Stimulated activated CD8-positive, alpha-beta memory T cell treated with anti-CD3 and anti-CD28 coated beads, Interleukin-7, amount 100 ng/mL, for 48 hours (primary cell): Measurements from ENCODE around the gene SLC9A6.
"Not testable (repeated sequence)": the region's sequence is repeated elsewhere in the genome, so short reads cannot be mapped to it uniquely, and the experiment has no call there.

Experiments used
- DNase-seq, 2 donors: peaks; one replicate each; pipeline ENCODE4 v3.0.0-alpha.2; 2020; ENCODE audit warnings: low read depth in 1 of 2; ENCODE audit errors: extremely low read depth in 1 of 2

Gene SLC9A6

DNA sequence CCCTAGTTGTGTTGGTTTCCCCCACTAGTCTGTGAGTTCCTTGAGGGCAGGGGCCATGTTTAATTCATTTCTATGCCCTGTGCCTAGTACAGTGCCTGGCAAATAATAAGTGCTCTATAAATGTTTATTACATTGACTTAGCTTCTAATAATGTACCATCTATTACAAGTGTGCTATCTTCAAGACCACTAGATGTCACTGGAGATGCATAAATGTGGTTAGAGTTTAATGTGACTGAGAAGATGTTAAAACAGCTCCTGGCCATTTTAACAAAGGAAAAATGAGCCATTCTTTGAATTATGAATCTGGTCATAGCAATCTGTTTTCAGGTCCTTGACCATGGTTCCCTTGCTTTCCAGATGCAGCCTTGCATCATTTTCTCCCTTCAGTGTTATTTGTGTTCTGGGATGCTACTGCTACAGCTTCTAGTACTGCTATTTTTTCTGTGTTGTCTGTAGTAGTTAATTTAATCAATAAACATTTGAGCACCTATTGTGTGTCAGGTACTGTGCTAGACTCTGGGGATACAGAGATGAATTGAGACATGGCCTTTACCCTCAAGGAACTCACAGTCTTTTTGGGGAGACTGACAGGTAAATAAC is 43.2 kb downstream of the SLC9A6 start:
- no peak for DNase-seq

DNA sequence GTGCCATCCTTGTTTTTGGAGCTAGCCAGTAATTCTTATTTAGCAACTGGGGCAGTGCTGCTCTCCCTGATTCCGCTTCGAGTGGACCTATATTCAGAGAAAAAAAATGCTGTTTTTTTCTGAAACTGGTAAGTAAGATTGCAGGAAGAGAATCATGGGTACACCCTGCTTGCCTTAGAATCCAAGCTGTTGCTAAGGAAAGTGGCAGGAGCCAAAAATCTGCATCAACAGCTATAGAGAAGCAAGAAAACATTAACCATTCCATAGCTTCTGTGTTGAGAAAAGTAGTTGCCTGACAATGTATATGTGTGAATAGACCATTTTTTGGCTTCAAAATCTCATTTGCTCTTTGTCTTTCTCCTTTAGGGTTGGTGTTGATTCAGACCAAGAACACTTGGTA is 44.5 kb downstream of the SLC9A6 start:
- no peak for DNase-seq

DNA sequence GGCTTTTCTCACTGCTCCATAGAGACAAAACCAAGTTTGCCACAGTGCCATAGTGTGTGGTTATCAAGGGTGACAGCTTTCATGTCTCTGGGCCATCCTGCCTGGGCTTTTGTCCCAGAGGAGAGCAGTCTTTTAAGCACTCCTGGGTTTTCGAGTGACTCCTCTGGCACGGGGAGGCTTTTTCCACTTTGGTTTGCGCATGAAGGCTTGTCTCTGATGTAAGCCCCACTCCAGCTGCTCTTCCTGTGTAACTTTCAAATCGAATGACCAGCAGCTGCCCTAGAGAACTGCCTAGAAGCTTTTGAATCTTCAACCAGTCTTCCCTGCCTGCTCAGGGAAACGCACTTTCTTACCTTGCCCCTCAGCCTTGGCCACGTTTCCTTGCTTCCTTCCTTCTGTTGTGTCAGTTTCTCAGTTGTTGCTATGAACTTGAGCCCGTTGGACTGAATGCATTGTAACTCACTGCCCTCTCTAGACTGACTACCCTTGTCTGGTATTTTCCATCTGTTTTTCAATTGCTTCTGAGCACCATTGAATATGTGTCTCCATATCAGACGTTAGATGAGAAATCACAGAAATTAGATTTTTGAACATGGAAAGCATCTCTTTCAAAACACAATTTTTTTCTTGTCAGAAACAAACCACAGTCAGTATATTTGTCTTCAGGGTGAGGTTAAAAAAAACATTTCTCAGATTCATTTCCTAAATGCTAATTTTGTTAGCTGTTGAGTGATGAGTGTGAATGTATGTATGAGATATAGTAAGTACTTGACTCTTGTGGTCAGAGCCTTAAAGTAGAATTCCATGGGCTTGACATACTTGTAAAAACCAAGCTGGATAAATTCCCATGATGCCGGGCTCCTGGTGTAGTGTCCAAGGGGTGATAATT is 45.3 kb downstream of the SLC9A6 start:
- DNase-seq: no peak

DNA sequence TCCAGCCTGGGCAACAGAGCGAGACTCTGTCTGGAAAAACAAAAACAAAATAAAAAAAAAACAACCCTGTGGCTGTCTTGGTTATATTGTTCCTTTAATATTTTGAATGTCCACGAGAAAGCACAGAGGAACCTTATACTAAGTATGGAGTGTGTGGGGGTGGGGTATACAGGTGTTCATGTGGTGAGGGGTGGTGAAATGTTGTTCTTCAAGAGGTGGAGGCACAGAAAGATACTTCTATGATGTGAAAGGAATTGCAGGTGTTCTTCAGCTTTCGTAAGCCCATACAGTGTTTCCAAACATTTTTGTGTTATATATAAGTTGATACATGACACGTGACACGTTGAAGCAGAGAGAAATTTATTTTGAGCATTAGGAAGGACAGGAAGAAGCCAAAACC is 46.4 kb downstream of the SLC9A6 start:
- no peak for DNase-seq

DNA sequence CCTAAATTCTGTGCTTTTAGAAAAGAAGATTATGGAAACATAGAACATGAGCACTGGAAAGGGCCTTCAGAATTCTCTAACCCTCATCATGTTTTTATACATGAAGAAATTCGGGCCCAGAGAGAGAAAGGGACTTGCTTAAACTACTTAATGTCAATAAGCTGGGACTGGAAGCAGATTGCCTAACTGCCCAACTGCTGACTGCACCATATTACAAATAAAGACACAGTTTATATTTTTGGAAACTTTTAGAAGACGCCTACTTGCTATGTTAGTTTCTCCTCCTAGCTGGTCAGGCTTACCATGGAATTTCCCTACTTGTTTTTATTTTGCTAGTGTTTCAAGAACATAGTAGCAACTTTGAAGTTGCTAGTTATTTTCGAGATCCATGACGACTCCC is 47.1 kb downstream of the SLC9A6 start:
- DNase-seq: no peak

DNA sequence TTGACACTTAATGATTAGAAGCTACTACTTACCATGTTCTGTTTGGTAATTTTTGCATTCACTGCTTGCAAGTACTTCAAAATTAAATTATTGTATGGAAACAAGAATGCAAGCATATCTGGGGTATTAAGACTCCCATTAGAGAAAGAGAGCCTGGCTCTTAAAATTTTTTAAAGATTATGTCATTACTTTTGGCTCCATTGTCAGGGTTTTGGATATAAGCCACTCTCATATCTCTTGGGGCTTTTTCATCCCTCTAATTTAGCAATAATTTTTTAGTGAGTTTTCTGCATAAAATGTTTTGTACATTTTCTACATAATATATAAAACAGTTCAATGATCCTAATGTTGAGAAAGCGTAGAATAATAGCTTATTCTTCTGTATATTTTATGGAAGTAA is 49.4 kb downstream of the SLC9A6 start:
- no peak for DNase-seq

DNA sequence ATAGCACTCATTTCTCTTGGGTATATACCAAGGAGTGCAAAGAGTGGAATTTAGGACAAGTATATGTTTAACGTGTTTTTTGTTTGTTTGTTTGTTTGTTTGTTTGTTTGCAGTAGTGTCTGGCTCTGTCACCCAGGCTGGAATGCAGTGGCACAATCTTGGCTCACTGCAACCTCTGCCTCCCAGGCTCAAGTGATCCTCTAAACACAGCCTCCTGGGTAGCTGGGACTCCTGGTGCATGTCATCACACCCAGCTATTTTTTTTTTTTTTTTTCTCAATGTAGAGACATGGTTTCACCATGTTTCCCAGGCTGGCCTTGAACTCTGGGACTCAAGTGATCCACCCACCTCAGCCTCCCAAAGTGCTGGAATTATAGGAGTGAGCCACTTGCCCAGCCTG is 50.4 kb downstream of the SLC9A6 start:
- no peak for DNase-seq

DNA sequence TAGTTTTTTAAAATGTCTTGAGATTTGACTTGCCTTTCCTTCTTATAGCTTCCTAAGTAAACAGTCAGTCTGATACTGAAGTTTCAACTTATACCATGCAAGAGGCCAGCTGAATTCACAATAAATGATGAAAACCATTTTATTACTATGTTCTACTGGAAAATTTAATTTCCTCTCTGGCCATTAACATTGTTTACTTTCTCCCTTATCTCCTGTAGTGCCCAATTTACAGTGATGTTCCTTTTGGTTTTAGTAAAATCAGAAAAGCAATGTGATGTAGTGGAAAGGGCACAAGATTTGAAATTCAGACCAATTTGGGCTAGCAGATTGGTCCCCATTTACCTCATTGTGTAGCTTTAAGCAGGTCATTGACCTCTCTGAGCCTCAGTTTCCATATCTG is 54.2 kb downstream of the SLC9A6 start:
- no peak for DNase-seq

DNA sequence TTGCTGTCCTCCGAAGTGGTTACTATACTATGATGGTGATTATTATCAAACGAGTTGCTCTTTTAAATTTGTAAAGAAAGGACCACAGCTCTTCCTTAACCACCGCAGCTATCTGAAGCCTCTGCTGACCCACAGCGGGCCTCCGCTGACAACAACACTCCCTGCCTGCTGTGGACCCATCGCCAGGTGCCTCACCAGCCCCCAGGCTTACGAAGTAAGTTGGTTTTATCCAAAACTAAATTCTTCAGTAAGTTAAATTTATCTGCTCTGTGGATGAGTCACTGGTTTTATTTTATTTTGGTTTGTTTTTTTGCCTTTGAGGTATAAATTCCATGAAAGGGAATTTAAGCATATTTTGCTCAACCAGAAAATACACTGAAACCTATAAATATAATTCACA is 54.7 kb downstream of the SLC9A6 start:
- no peak for DNase-seq

DNA sequence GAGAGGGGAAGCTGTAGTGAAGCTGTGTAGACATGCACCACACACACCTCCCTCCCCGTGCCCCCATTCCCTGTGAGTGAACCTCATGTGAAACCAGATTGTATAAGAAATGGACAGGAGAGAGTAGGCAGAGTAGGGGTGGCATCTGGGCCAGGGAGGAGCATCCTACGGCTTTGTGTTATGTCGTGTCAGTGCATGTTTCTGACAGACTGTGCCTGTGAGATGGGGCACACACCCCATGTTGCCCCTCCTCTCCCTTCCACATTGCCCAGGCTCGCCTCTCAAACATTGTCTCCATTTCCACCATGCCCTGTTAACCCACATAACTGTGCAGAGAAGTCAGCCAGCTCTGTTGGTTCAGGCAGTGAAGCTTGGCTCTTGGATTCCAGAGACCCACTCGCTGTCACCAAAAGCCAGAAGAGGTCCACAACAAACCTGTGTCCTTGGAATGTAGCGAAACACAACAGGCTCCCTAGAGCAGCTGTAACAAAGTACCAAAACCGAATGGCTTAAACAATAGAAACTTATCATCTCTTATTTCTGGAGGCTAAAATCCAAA is 56.1 kb downstream of the SLC9A6 start:
- no peak for DNase-seq

DNA sequence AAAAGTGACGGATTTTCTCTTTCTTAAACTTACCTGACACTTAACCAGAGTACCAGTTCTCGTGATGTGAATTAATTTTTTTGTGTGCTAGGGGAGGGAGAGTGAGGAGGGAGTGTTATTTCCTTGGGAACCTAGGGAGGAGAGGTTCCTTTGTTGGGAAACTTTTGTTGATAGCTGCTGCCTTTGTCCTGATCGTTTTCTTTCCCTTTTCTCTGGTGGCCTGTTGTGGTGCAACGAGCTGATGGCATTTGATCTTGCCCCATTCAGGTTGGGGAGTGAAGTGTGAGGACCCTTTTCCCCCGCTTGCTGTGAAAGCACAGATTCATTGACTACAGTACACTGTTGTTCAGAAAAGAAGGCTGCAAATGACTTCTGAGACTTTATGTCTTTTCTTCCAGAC is 59.8 kb downstream of the SLC9A6 start:
- DNase-seq: no peak

DNA sequence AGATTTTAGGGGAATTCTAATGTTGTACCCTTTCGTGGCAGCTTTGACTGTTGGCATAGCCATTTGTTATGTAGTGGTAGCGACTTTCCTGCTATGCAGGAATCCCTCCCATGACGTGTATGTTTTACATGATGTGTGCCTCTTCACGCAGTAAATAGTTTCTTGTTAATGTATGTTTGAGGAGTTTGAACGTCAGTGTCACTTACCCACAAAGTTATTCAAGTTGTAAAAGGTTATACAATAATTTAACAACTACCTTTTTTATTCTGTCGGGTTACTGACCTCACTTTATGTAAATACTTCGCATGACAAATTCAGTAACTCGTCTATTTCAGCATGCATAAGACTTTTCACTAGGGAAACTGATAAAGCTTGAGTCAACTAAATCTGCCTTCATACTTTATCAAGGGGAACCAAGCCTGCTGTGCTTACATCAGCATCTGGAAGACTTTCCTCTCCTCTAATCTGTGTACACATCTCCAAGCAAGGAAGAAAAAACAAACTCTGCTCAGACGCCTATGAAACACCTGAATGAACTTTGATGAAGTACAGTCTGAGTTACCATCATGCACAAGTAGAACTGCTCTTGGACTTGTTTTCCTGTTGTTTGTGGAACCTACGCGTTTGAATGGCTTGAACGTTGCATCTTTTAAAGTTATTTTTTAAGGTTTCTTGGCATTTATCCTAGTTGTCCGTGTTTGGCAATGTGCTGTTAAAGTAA is 61.2 kb downstream of the SLC9A6 start:
- DNase-seq: no peak

DNA sequence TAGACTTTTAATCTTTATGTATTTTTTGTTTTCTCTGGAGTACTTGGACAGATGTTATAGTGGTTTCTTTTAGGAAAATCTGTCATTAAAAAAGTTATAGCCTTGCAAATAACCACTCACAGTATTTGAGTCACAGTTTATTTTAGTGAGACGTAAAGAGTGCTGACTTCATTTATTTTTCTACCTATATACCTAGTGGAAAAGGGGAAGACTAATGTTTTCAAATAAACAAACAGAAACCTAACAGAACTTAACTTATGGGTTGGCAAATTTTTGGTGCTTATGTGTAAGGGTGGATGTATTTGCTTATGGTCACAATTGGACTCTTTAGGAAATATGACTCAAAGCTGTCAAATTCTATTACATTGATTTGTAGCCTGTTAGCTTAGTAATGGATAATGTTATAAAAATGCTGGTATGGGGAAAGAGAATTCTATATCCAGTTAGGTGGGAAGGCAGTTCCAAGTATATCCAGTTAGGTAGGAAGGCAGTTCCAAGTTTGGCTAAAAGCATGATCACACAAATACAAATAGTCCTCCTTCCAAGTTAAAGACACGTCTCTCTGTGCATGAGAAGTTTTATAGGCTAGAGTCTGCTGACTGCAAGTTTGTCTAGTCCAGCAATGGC is 61.9 kb downstream of the SLC9A6 start:
- DNase-seq: no peak

DNA sequence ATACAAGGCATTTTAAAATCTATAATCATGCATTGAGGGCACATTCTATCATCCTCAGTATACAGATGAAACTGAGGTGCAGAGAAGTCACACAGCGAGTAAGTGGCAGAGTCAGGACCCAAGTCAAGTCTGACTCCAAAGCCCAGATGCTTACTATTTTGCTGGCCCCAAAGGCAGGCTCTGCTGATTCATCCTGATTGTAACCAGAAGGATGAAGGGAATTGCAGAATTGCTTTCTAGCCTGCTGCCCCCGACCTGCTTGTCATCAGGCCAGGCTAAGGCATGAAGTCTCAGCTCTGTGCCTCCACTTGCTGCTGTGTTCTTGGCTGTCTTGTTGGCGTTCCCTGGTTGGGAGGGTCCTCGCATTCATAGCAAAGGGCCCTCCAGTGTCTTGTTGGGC is 62.7 kb downstream of the SLC9A6 start:
- no peak for DNase-seq

DNA sequence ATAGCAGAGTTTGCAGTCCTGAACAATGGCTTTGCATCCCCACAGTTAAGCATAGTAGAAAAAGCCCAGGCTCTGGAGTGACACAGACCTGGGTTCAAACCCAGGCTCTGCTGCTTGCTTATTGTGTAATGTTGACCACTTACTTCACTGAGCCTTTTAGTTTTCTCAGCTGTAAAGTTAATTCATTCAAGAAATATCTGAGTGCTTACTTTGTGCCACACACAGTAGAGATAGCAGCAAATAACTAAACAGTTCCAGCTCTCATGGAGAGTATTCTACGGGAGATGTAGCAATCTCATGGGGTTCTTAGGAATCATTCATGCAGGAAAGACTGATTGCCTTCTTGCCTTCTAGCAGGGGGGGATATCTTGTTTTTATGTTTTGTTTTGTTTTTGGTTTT is 63.2 kb downstream of the SLC9A6 start:
- no peak for DNase-seq

DNA sequence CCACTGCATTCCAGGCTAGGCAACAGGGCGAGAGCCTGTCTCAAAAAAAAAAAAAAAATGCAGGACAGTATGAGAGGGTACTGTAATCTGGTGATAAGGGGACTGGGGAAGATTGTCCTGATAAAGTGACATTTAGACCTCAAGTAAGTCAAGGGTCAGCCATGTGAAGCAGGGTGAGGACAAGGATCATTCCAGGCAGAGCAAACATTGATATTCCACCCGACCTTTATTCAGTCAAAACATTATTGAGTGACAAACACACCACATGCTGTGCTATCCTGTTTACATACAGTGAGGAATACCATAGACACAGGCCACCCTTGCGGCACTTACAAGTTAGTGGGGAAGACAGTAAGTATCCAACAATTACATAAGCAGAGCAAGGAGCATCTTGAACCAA is 64.4 kb downstream of the SLC9A6 start:
- DNase-seq: no peak

DNA sequence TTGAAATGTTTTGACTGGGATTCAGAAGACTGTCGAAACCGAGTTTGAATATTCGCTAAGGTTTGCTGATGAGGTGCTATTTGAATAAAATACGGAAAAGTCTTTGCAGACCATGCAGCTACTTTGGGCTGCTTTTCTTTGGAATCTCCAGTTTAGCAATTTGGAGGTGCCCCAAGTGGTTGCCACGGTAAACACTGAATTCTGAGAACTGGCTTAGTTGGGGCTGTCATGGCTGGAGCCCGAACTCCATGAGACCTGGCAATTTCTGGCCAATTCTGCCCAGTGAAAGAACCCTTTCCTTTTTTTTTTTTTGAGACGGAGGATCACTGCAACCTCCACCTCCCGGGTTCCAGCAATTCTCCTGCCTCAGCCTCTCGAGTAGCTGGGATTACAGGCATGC is 65.6 kb downstream of the SLC9A6 start:
- not testable (repeated sequence) for DNase-seq

DNA sequence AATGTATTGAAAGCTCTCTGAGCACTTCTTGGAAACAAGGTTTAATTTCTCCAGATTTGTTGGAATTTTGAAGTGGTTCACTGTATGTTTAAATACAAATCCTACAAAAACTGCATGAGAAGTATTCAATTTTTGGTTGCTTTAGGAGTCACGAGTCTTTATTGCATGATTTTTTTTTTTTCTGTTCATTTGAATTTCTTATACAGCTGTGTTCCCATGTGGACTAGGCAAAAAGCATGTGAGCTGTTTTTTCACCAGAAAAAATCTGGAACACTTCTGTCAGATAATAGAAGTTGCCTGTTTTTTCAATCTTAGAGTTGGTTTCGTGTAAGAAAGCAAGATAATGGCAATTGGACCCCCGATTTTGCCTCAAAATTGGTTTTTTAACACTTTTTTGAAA is 66.4 kb downstream of the SLC9A6 start:
- no peak for DNase-seq

DNA sequence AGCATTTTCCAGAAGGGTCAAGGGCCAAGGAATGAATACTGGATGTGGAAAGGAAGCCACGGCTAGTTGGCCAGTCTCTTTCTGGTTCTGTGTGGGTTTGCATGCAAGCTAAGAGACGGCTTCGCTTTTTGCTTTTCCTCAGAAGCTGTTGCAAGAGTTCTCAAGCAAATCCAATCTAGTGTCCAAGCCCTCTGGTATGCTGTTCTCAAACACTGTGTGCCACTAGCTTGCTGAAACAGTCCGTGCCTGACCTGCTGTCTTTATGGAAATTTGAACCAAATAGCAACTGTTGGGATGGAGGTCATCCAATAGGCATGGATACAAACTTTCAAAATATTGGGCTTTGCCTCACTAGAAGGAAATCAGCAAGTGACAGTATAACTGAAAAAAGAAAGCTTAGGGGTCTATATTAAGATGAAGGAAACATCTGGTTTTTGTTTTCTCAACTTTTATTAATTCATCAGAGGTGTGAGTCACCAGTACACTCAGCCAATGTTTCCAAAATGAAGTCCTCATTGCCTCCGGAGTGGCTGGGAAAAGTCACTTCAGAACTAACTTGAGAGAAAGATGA is 70.5 kb downstream of the SLC9A6 start:
- DNase-seq: no peak

DNA sequence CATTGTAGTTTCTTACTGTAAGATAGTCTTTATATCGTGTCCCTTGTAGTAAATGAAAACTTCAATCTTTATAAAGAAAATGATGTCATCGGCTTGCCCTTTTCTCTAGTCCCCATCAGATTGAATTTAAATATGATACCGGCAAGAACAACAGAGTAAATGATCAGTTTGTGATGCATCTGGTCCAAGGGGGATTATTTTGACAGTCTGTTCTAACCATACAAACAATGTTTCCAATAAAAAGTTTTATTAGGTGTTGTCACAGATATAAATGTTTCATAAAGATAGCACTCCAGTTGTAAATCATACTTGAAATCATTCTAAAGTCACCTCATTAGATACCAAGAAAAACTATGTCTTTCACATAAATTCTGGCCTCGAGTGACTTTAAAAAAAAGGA is 72.3 kb downstream of the SLC9A6 start:
- DNase-seq: no peak

DNA sequence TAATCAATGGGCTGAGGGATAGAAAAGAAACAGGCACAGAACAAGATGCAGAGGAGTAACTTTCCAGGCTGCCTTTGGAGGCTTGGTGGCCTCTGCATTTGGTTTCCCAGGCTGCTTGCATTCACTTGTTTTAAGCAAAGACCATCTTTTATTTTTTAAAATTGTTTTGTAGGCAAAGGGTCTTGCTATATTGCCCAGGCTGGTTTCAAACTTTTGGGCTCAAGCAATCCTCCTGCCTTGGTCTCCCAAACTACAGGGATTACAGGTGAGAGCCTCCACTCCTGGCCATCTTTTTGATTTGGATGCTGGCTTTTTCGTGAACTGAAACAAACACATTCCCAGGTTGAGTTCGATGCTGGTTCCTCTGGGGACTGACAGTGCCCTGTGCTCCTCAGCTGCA is 74.1 kb downstream of the SLC9A6 start:
- no peak for DNase-seq
